ENCODE measurements around the gene IGF1. TPM values are rescaled to one million over a fixed set of nuclear protein-coding genes. Genes with fewer than 3 reads are reported as not detected.

IGF1 gene
- total and polyA plus RNA-seq, 4 donors: 5.0 to 60.7 (median 10.5) TPM

DNA sequence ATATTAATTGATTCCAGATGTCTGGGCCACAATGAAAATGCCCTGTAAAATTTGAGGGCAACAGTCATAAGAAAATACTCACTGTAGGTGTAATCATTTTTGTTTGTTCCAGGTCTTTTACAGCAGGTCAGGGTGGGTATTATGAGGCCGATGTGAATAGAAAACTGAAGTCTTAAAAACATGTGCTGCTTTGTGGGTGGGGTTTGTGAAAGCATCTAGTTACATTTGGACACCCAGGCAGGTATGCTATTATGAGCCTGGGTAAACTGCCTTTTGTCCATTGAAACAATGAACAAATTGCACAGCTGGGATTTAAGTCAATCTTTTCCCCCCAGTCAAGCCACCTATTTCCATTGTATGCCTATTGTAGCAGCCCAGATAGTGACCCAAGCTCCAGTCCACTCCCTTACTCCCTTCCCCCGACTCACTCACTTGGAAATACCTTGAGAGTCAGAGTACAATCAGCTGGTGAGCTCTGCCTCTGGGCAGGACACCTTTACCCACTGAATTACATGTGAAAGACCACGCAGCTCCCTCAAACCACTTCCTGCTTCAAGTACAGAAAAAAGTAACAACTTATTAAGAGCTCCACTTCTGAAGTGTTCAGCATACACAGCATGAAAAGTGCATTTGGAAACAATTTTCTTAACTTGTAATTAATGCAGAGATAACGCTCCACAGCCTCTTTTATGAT, 1.8 kb downstream of the IGF1 start:
- peak overlapping the region in 1 of 2 donors; percentile 73 for H3K9ac ChIP-seq (ENCODE audit: insufficient read depth in 1 of 2, low read length in 2 of 2)
- ATAC-seq (ENCODE audit: insufficient read depth, low FRiP score) (peak; percentile 23), DNase-seq (peak in 1 of 3 donors; percentile 47)
- peaks cover 0 to 35% (median 11%) of the 10 kb centered on the region in 5 donors for H3K4me1 ChIP-seq (ENCODE audit: control insufficient read depth in 5 of 5, insufficient read depth in 5 of 5, low read length in 5 of 5)
- H3K27me3 ChIP-seq (ENCODE audit: control insufficient read depth in 3 of 3, insufficient read depth in 3 of 3, low read length in 2 of 3): no peaks in the 10 kb centered on the region
- TF ChIP-seq, protein P1, sequence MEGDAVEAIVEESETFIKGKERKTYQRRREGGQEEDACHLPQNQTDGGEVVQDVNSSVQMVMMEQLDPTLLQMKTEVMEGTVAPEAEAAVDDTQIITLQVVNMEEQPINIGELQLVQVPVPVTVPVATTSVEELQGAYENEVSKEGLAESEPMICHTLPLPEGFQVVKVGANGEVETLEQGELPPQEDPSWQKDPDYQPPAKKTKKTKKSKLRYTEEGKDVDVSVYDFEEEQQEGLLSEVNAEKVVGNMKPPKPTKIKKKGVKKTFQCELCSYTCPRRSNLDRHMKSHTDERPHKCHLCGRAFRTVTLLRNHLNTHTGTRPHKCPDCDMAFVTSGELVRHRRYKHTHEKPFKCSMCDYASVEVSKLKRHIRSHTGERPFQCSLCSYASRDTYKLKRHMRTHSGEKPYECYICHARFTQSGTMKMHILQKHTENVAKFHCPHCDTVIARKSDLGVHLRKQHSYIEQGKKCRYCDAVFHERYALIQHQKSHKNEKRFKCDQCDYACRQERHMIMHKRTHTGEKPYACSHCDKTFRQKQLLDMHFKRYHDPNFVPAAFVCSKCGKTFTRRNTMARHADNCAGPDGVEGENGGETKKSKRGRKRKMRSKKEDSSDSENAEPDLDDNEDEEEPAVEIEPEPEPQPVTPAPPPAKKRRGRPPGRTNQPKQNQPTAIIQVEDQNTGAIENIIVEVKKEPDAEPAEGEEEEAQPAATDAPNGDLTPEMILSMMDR (IDR thresholded peaks at IDR 0.05; ENCODE audit: control extremely low read depth, extremely low read depth): no peak
- H3K9me3 ChIP-seq (ENCODE audit: control insufficient read depth in 4 of 4, insufficient read depth in 3 of 4, low read length in 3 of 4): peaks cover 0 to 12% (median 0%) of the 10 kb centered on the region in 4 donors
- 26 to 31% methylated on average over 4 of the region's 4 CpGs for WGBS, 2 donors
- no peaks in the 10 kb centered on the region for H3K36me3 ChIP-seq (ENCODE audit: control insufficient read depth in 4 of 4, insufficient read depth in 4 of 4, low read length in 4 of 4)
- no peak overlapping the region for H3K4me3 ChIP-seq
- peak overlapping the region in 1 of 2 donors; percentile 71 for H3K27ac ChIP-seq (ENCODE audit: low read depth in 1 of 2, low read length in 1 of 2)

DNA sequence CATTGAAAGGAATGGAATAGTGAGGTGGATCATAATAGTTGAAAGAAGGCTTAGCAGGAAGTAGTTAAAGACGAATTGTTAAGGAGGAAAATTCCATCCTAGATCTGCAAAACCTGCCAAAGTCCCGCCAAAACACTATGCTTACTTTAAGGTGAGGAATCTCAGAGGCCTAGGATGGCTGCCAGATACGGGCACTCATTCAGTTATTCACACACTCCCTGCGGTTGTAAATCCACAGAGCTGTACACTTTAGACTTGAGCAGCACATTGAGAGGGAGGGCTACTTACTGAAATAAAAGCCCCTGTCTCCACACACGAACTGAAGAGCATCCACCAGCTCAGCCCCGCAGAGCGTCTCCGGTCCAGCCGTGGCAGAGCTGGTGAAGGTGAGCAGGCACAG, 5.0 kb downstream of the IGF1 start:
- H3K9me3 ChIP-seq (ENCODE audit: control insufficient read depth in 4 of 4, insufficient read depth in 3 of 4, low read length in 3 of 4): no peaks in the 10 kb centered on the region
- H3K27ac ChIP-seq (ENCODE audit: low read depth in 1 of 2, low read length in 1 of 2): no peak overlapping the region
- H3K36me3 ChIP-seq (ENCODE audit: control insufficient read depth in 4 of 4, insufficient read depth in 4 of 4, low read length in 4 of 4): no peaks in the 10 kb centered on the region
- DNase-seq (no peak), ATAC-seq (ENCODE audit: insufficient read depth, low FRiP score) (no peak)
- no peak overlapping the region for H3K9ac ChIP-seq (ENCODE audit: insufficient read depth in 1 of 2, low read length in 2 of 2)
- H3K4me1 ChIP-seq (ENCODE audit: control insufficient read depth in 5 of 5, insufficient read depth in 5 of 5, low read length in 5 of 5): peaks cover 0 to 25% (median 6%) of the 10 kb centered on the region in 5 donors
- WGBS, 2 donors: 72 to 79% methylated on average over 9 of the region's 9 CpGs
- H3K4me3 ChIP-seq: no peak overlapping the region
- TF ChIP-seq, protein P1 (IDR thresholded peaks at IDR 0.05; ENCODE audit: control extremely low read depth, extremely low read depth): no peak
- no peaks in the 10 kb centered on the region for H3K27me3 ChIP-seq (ENCODE audit: control insufficient read depth in 3 of 3, insufficient read depth in 3 of 3, low read length in 2 of 3)

DNA sequence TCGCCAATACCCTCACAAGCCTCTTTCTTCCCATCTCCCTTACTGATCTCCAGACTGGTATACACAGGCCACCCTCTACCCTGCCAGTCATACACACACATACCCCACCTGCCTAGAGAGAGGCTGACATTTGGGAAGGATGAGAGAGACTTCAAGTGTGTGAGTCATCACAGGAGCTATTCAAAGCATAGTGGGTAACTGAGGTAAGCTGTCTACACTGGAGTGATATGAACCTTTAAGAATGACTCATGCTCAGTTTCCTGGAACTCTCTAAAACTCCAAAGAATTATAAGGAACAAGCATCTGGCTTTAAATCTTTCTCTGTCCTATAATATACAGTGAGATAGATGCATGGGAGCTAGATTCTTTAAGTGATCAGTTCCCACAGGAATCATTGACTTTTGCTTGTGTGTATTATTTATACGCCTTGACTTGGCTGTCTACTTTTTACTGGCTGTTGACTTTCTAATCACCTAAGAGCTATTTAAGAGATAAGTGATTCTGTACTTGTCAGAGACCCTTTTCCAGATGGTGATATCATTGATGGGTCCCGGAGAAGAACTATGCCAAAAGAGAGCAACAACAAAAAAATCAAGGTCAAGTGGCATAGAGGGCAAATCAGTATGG, 5.8 kb downstream of the IGF1 start:
- TF ChIP-seq, protein P1 (IDR thresholded peaks at IDR 0.05; ENCODE audit: control extremely low read depth, extremely low read depth): no peak

More for the DNA sequence above, 5.8 kb downstream of the IGF1 start:
- ATAC-seq (ENCODE audit: insufficient read depth, low FRiP score) (peak; percentile 68), DNase-seq (no peak)
- Histone ChIP-seq H3K4me1 (ENCODE audit: control insufficient read depth in 5 of 5, insufficient read depth in 5 of 5, low read length in 5 of 5) (peaks cover 0 to 17% (median 3%) of the 10 kb centered on the region in 5 donors), H3K27me3 (ENCODE audit: control insufficient read depth in 3 of 3, insufficient read depth in 3 of 3, low read length in 2 of 3) (no peaks in the 10 kb centered on the region), H3K4me3 (no peak overlapping the region), H3K9ac (ENCODE audit: insufficient read depth in 1 of 2, low read length in 2 of 2) (no peak overlapping the region), H3K9me3 (ENCODE audit: control insufficient read depth in 4 of 4, insufficient read depth in 3 of 4, low read length in 3 of 4) (no peaks in the 10 kb centered on the region), H3K36me3 (ENCODE audit: control insufficient read depth in 4 of 4, insufficient read depth in 4 of 4, low read length in 4 of 4) (no peaks in the 10 kb centered on the region), H3K27ac (ENCODE audit: low read depth in 1 of 2, low read length in 1 of 2) (no peak overlapping the region)
- 67 to 68% methylated on average over 3 of the region's 3 CpGs for WGBS, 2 donors

All from lung (tissue), 12 donors.